Activated CD4-positive, alpha-beta memory T cell treated with anti-CD3 and anti-CD28 coated beads for 36 hours (primary cell): ENCODE measurements around the gene UBA6. TPM values are rescaled to one million over a fixed set of nuclear protein-coding genes. Genes with fewer than 3 reads are reported as not detected.
"Not testable (repeated sequence)": the region's sequence is repeated elsewhere in the genome, so short reads cannot be mapped to it uniquely, and the experiment has no call there.

Source experiments
- CTCF ChIA-PET: fragments of 350-600 bp; sonication (Branson Sonifier 250); formaldehyde crosslinking; loops from one replicate; lab custom pipeline; 2021; ENCODE audit warnings: antibody characterized with exemption, inconsistent platforms; lab: Charles Lee
- POLR2A ChIA-PET: fragments of 350-600 bp; sonication (Branson Sonifier 250); formaldehyde crosslinking; loops from one replicate; lab custom pipeline; 2021; ENCODE audit warnings: antibody characterized with exemption; lab: Charles Lee
- DNase-seq: peaks from one replicate; pipeline ENCODE4 v3.0.0-alpha.2; 2020
- H3K27ac Mint-ChIP-seq: one replicate; pipeline ENCODE4 v1.8.0; 2021; ENCODE audit warnings: mixed read lengths
- H3K27me3 Mint-ChIP-seq: one replicate; pipeline ENCODE4 v1.8.0; 2021; ENCODE audit warnings: mixed read lengths
- H3K36me3 Mint-ChIP-seq: one replicate; pipeline ENCODE4 v1.8.0; 2021; ENCODE audit warnings: mixed read lengths
- H3K4me1 Mint-ChIP-seq: one replicate; pipeline ENCODE4 v1.8.0; 2021; ENCODE audit warnings: low read depth, mixed read lengths
- H3K4me3 Mint-ChIP-seq: one replicate; pipeline ENCODE4 v1.8.0; 2021; ENCODE audit warnings: mild to moderate bottlenecking, mixed read lengths
- H3K9me3 Mint-ChIP-seq: one replicate; pipeline ENCODE4 v1.8.0; 2021; ENCODE audit warnings: mixed read lengths
- intact Hi-C: fragments of 100-400 bp; cut with micrococcal nuclease; formaldehyde crosslinking; loops from one replicate; pipeline ENCODE4 v1.15.1; 2023
- total RNA-seq, 2 experiments: library from RNA; stranded (reverse); gene quantifications; one replicate each; pipeline ENCODE4 v1.2.3, GENCODE V29; 2021

Gene UBA6
- total RNA-seq, 2 experiments from 2014 or later: 107 to 112 TPM

- intact Hi-C loops: no loop called here
- H3K9me3 Mint-ChIP-seq: no peaks in the 10 kb centered on the region
- H3K36me3 Mint-ChIP-seq: peaks cover 25% of the 10 kb centered on the region
- H3K27me3 Mint-ChIP-seq: no peaks in the 10 kb centered on the region
- H3K27ac Mint-ChIP-seq: no peak overlapping the region
- no peak overlapping the region for H3K4me3 Mint-ChIP-seq
- ChIA-PET POLR2A (no interaction called here), CTCF (interaction anchor here (1.6 kb wide), 1 partner anchor 34 kb away, joined by 4 read pairs; no protein-coding TSS in a partner anchor)
- no peak for DNase-seq
- peaks cover 16% of the 10 kb centered on the region for H3K4me1 Mint-ChIP-seq
These were observed 11.9 kb upstream of the UBA6 start for GRCh38 chr4:67712650-67713528.

- H3K4me1 Mint-ChIP-seq: peaks cover 16% of the 10 kb centered on the region
- no peak overlapping the region for H3K4me3 Mint-ChIP-seq
- POLR2A ChIA-PET: no interaction called here
- CTCF ChIA-PET: interaction anchor here (1.6 kb wide), 1 partner anchor 34 kb away, joined by 4 read pairs; no protein-coding TSS in a partner anchor
- no peak for DNase-seq
- peaks cover 26% of the 10 kb centered on the region for H3K36me3 Mint-ChIP-seq
- intact Hi-C loops: no loop called here
- no peaks in the 10 kb centered on the region for H3K9me3 Mint-ChIP-seq
- no peak overlapping the region for H3K27ac Mint-ChIP-seq
- H3K27me3 Mint-ChIP-seq: no peaks in the 10 kb centered on the region
These were observed 11.2 kb upstream of the UBA6 start for GRCh38 chr4:67712000-67712625.

GRCh38 chr4:67706682-67707081 is 5.7 kb upstream of the UBA6 start:
- Mint-ChIP-seq H3K36me3 (peaks cover 38% of the 10 kb centered on the region), H3K4me1 (peaks cover 36% of the 10 kb centered on the region)
- DNase-seq, POLR2A ChIA-PET, intact Hi-C loops, H3K27ac Mint-ChIP-seq, H3K27me3 Mint-ChIP-seq, CTCF ChIA-PET, H3K9me3 Mint-ChIP-seq, H3K4me3 Mint-ChIP-seq: not testable (repeated sequence)

GRCh38 chr4:67704843-67705242 is 3.9 kb upstream of the UBA6 start:
- Mint-ChIP-seq H3K27ac (no peak overlapping the region), H3K36me3 (peaks cover 38% of the 10 kb centered on the region), H3K4me1 (peaks cover 41% of the 10 kb centered on the region), H3K27me3 (no peaks in the 10 kb centered on the region), H3K9me3 (peaks cover 10% of the 10 kb centered on the region), H3K4me3 (no peak overlapping the region)
- ChIA-PET POLR2A (no interaction called here), CTCF (no interaction called here)
- DNase-seq: no peak
- intact Hi-C loops: loop anchor here (5.0 kb wide), 1 partner anchor 542 kb away; the partner anchor contains the start of gene TMPRSS11B

- intact Hi-C loops: loop anchor here (5.0 kb wide), 1 partner anchor 545 kb away; the partner anchor contains the start of gene TMPRSS11B
- Mint-ChIP-seq H3K36me3 (peaks cover 26% of the 10 kb centered on the region), H3K4me1 (peaks cover 61% of the 10 kb centered on the region), H3K27ac (no peak overlapping the region), H3K27me3 (no peaks in the 10 kb centered on the region), H3K9me3 (peaks cover 10% of the 10 kb centered on the region), H3K4me3 (peak overlapping the region; percentile 92)
- CTCF ChIA-PET: interaction anchor here (1.5 to 2.2 kb wide), 3 partner anchors 15 to 45 kb away, joined by 5 to 8 read pairs (median 5); no protein-coding TSS in a partner anchor
- POLR2A ChIA-PET: interaction anchor here (1.3 kb wide), 1 partner anchor 15 kb away, joined by 4 read pairs; no protein-coding TSS in a partner anchor
- no peak for DNase-seq
These were observed 1.2 kb upstream of the UBA6 start for GRCh38 chr4:67702166-67702565.

- ChIA-PET POLR2A (interaction anchor here (0.7 to 3.1 kb wide), 3 partner anchors 16 to 157 kb away, joined by 3 to 12 read pairs (median 4); partner anchors contain the start of gene CENPC), CTCF (interaction anchor here (0.8 to 2.2 kb wide), 5 partner anchors 14 to 157 kb away, joined by 3 to 8 read pairs (median 5); no protein-coding TSS in a partner anchor)
- Mint-ChIP-seq H3K9me3 (peaks cover 6% of the 10 kb centered on the region), H3K4me1 (peaks cover 58% of the 10 kb centered on the region), H3K36me3 (peaks cover 22% of the 10 kb centered on the region), H3K27ac (peak overlapping the region; percentile 90), H3K27me3 (no peaks in the 10 kb centered on the region), H3K4me3 (peak overlapping the region; percentile 92)
- no peak for DNase-seq
- intact Hi-C loops: loop anchor here (1.0 to 5.0 kb wide), 8 partner anchors 16 to 649 kb away; partner anchors contain the start of genes CENPC, TMPRSS11B and YTHDC1
These were observed 529 bp upstream of the UBA6 start for GRCh38 chr4:67701517-67701850.

- DNase-seq: no peak
- POLR2A ChIA-PET: interaction anchor here (3.1 kb wide), 1 partner anchor 156 kb away, joined by 12 read pairs; the partner anchor contains the start of gene CENPC
- intact Hi-C loops: loop anchor here (2.0 to 5.0 kb wide), 2 partner anchors 47 to 547 kb away; partner anchors contain the start of gene TMPRSS11B
- Mint-ChIP-seq H3K4me3 (peak overlapping the region; percentile 92), H3K27ac (peak overlapping the region; percentile 90), H3K27me3 (no peaks in the 10 kb centered on the region), H3K4me1 (peaks cover 48% of the 10 kb centered on the region), H3K9me3 (no peaks in the 10 kb centered on the region), H3K36me3 (peaks cover 18% of the 10 kb centered on the region)
- CTCF ChIA-PET: interaction anchor here (1.0 to 2.2 kb wide), 4 partner anchors 13 to 72 kb away, joined by 3 to 8 read pairs (median 4); no protein-coding TSS in a partner anchor
These were observed 728 bp downstream of the UBA6 start for GRCh38 chr4:67700116-67700737.

GRCh38 chr4:67699603-67700002 is 1.4 kb downstream of the UBA6 start:
- Mint-ChIP-seq H3K27me3 (no peaks in the 10 kb centered on the region), H3K36me3 (peaks cover 18% of the 10 kb centered on the region), H3K4me3 (peak overlapping the region; percentile 92), H3K27ac (no peak overlapping the region), H3K9me3 (no peaks in the 10 kb centered on the region), H3K4me1 (peaks cover 44% of the 10 kb centered on the region)
- ChIA-PET CTCF (interaction anchor here (0.7 to 1.6 kb wide), 4 partner anchors 47 to 153 kb away, joined by 3 to 8 read pairs (median 3); no protein-coding TSS in a partner anchor), POLR2A (interaction anchor here (3.1 kb wide), 1 partner anchor 155 kb away, joined by 12 read pairs; the partner anchor contains the start of gene CENPC)
- DNase-seq: no peak
- intact Hi-C loops: loop anchor here (2.0 to 5.0 kb wide), 2 partner anchors 47 to 548 kb away; partner anchors contain the start of gene TMPRSS11B

- ChIA-PET POLR2A (no interaction called here), CTCF (interaction anchor here (1.6 kb wide), 1 partner anchor 49 kb away, joined by 8 read pairs; no protein-coding TSS in a partner anchor)
- H3K4me1 Mint-ChIP-seq: peaks cover 40% of the 10 kb centered on the region
- H3K27me3 Mint-ChIP-seq: no peaks in the 10 kb centered on the region
- no peaks in the 10 kb centered on the region for H3K9me3 Mint-ChIP-seq
- intact Hi-C loops: no loop called here
- H3K36me3 Mint-ChIP-seq: peaks cover 16% of the 10 kb centered on the region
- no peak overlapping the region for H3K27ac Mint-ChIP-seq
- H3K4me3 Mint-ChIP-seq: no peak overlapping the region
- DNase-seq: no peak
These were observed 2.9 kb downstream of the UBA6 start for GRCh38 chr4:67697860-67698687.

GRCh38 chr4:67696061-67696460 is 4.9 kb downstream of the UBA6 start:
- POLR2A ChIA-PET: no interaction called here
- CTCF ChIA-PET: no interaction called here

More at GRCh38 chr4:67696061-67696460, 4.9 kb downstream of the UBA6 start:
- intact Hi-C loops: no loop called here
- peaks cover 29% of the 10 kb centered on the region for H3K4me1 Mint-ChIP-seq
- H3K27me3 Mint-ChIP-seq: no peaks in the 10 kb centered on the region
- no peak for DNase-seq
- H3K4me3 Mint-ChIP-seq: no peak overlapping the region
- peaks cover 8% of the 10 kb centered on the region for H3K9me3 Mint-ChIP-seq
- H3K27ac Mint-ChIP-seq: no peak overlapping the region
- H3K36me3 Mint-ChIP-seq: peaks cover 31% of the 10 kb centered on the region
